GM18858 (cell line): ENCODE data around the gene ERBIN.
A peak's percentile ranks its signal among the peaks of the same experiment; 100 is the strongest.
"Not testable (repeated sequence)": the region's sequence is repeated elsewhere in the genome, so short reads cannot be mapped to it uniquely, and the experiment has no call there.

Experiments used
- ATAC-seq: cut with Tn5 transposase; IDR thresholded peaks from one replicate; pipeline ENCODE4 v1.9.1; 2021; ENCODE audit not compliant: unreplicated experiment

ERBIN gene, protein sequence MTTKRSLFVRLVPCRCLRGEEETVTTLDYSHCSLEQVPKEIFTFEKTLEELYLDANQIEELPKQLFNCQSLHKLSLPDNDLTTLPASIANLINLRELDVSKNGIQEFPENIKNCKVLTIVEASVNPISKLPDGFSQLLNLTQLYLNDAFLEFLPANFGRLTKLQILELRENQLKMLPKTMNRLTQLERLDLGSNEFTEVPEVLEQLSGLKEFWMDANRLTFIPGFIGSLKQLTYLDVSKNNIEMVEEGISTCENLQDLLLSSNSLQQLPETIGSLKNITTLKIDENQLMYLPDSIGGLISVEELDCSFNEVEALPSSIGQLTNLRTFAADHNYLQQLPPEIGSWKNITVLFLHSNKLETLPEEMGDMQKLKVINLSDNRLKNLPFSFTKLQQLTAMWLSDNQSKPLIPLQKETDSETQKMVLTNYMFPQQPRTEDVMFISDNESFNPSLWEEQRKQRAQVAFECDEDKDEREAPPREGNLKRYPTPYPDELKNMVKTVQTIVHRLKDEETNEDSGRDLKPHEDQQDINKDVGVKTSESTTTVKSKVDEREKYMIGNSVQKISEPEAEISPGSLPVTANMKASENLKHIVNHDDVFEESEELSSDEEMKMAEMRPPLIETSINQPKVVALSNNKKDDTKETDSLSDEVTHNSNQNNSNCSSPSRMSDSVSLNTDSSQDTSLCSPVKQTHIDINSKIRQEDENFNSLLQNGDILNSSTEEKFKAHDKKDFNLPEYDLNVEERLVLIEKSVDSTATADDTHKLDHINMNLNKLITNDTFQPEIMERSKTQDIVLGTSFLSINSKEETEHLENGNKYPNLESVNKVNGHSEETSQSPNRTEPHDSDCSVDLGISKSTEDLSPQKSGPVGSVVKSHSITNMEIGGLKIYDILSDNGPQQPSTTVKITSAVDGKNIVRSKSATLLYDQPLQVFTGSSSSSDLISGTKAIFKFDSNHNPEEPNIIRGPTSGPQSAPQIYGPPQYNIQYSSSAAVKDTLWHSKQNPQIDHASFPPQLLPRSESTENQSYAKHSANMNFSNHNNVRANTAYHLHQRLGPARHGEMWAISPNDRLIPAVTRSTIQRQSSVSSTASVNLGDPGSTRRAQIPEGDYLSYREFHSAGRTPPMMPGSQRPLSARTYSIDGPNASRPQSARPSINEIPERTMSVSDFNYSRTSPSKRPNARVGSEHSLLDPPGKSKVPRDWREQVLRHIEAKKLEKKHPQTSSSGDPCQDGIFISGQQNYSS (N-terminal part only)

DNA sequence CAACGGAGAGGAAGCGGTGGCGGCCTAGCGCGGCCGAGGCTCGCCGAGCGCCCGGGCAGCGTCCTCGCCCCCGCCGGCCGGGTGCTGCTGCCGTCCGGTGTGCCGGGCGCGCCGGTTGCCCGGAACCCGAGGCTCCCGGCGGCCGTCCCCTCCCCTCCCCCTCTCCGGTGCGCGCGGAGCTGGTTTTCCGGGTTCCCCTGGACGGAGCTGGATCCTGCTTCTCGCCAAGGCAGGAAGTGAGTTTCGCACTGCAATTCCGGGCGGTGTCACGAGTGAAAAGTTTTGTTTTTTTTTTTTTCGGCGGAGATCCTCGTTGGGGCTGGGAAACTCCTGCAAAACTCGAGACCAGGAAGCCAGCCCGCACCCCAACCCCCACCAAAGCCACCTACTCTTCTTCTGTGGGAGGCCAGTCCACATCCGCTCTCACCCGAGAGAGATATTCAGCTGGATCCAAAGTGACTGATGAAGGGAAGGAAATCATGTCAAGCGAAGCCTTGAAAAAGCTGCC lies at the start of gene ERBIN:
TSS of gene ERBIN (plus strand) at position 300 of the 508 bp plus-strand sequence. CDS start 66,144 bp downstream, outside the sequence.
- peak; percentile 10 for ATAC-seq

DNA sequence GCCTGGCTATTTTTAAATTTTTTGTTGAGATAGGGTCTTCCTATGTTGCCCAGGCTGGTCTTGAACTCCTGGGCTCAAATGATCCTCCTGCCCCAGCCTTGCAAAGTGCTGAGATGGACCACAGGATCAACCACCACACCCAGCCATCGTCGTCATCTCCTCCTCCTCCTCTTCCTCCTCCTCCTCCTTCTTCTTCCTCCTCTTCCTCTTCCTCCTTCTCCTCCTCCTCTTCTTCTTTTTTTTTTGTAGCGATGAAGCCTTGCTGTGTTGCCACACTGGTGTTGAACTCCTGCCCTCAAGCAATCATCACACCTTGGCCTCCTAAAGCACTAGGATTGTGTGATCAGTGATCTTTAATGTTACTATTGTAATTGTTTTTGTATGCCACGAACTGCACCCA lies 49.4 kb upstream of the ERBIN start:
- ATAC-seq = no peak

DNA sequence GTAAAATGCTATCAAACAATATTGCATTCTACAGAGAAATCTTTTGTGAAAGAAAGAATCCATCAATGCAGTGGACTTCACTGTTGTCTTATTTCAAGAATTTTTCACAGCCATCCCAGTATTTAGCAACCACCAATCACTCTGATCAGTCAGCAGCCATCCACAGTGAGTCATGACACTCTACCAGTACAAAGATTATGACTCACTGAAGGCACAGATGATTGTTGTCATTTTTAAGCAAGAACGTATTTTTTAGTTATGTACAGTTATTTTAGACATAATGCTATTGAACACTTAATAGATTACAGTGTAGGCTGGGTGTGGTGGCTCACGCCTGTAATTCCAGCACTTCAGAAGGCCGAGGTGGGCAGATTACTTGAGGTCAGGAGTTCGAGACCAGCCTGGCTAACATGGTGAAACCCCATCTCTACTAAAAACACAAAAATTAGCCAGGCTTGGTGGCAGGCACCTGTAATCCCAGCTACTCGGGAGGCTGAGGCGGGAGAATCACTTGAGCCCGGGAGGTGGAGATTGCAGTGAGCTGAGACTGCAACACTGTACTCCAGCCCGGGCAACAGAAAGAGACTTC lies 46.6 kb upstream of the ERBIN start:
- not testable (repeated sequence) for ATAC-seq

DNA sequence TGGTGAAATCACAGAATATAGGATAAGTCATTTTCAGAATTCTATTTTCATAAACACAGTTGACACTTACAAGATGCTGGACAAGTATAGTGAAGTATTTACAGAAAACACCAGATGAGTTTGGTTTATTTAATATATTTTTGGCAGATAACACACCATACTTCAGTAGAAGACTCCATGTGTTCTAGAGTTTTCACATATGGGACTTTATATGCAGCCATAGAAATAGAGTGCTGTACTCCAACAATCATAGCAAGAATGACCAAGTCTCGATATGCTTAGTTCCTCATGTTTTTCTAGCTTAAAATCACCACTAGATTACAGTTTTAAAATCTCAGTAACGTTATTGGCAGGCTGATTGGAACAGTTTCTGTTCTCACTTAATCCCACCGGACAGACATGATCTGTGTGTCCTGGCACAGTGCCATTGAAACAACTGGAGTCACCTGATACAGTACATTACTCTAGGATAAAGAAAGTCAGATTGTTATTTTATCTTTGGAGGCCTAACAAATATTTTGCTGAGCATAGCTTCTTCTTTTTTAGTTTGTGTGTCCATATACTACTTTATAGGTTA lies 45.8 kb upstream of the ERBIN start:
- ATAC-seq = no peak

DNA sequence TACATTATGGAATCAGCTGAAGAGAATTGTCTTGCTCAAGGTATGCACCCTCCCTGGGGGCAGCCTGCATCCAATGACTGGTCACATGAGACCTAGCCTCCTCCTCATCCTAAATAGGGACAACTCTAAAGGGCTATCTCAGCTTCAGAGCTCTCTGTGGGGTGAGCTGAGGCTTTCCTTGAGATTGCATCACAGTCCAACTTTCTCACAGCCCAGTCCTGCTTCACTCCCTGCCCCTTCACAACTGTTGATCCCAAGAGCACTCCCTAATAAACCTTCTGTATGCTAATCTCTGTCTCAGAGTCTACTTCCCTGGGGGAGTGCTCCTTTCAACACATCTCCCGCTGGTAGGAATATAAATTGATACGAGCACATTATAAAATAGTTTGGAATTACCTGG lies 44.1 kb upstream of the ERBIN start:
- ATAC-seq = no peak

DNA sequence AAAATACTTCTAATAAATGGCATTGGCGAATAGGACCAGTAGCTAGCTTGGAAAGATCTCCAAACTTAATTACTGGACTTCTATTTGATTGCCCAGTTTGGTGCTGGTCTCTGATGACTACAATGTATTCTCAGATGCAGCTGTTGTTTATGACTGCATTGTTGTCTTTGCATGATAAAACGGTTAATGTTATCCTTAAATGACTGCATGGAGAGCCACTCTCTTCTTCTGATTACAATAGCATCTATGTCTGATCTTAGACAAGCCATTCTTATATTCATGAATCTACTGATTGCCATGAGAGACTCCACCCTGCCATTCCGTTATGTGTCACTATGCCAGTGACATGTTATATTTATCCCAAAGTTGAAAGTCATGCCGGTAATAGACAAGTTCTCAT lies 42.9 kb upstream of the ERBIN start:
- no peak for ATAC-seq

DNA sequence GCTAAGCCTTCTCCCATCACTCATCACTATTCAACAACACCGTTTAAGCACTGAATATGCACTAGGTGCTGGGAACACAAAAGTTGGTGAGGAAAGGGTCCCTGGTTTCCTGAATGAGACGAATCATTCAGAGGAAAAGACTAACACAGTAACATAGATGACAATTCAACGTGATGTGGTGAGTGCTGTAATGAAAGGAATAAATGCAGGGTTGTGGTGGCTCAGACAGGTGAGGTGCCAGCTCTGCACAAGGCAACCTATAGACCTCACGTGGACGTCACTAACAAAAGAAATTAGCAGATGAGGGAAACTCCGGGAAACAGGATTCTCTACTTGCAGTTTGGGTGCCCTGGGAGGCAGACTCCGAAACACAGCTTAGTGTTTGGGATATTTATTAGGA lies 40.0 kb upstream of the ERBIN start:
- ATAC-seq = no peak

DNA sequence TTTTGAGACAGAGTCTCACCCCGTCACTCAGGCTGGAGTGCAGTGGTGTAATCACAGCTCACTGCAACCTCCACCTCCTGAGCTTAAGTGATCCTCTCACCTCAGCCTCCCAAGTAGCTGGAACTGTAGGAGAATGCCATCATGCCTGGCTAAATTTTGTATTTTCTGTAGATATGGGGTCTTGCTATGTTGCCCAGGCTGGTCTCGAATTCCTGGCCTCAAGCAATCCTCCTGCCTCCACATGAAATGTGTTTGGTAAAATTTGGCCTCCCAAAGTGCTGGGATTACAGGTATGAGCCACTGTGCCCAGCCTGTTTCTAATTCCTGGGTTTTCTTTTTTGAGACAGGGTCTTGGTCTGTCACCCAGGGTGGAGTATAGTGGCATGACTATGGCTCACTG lies 34.4 kb upstream of the ERBIN start:
- ATAC-seq = not testable (repeated sequence)

DNA sequence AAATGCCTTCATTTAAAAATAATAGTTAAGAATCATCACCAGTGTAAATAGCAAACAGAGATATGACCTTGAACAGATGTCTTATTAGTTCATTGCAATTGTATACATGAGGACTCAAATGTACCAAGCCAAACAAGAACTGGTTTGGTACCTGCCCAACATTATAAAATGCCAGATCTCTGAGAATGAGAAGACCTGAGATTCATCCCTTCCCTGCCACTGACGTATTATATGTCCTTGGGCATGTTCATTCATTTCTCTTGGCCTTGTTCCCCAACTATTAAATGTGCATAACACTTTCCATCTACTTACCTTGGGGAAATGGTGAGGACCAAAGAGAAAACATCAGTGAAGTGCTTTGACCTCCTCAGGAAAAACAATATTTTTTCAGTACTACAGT lies 33.6 kb upstream of the ERBIN start:
- no peak for ATAC-seq

DNA sequence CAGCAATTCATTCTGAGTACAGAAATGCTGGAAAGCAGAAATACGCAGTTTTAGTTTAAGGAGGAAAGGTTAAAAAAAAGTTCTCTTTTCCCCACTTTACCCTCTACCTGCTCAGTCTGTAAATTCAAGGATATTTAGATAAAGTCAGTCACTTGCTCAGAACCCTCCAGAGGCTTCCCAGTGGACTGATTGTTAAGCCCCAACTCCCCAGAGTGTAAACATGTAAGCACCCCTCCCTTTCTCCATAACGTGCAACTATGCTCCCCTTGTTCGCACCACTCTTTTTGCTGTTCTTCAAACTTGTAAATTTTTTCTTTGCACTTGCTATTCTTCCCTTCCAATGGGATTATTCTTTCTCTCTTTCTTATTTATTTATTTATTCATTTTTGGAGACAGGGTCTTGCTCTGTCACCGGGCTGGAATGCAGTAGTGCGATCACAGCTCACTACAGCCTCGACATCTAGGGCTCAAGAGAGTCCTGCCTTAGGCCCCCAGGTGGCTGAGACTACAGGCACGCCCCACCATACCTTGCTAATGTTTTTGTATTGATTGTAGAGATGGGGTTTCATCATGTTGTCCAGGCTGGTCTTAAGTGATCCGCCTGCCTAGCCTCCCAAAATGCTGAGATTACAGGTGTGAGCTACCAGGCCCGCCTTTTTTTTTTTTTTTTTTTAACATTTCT lies 32.5 kb upstream of the ERBIN start:
- no peak for ATAC-seq

DNA sequence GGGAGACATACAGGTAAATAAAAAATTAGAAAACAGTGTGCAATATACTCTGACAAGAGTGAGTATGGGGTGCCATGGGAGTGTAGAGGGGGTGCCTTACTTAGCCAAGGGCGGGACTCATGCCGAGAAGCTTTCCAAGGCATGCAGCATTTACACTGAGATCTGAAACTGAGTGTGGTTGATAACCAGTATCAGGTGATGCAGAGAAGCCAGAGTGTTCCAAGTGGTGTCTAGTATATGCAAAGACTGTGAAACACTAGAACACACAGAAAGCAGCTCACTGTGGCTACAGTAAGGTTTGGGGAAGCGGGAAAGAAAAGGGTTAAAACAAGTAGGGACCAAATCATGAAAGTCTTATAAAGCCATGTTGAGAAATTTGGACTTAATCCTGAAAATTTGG lies 30.5 kb upstream of the ERBIN start:
- ATAC-seq = no peak

DNA sequence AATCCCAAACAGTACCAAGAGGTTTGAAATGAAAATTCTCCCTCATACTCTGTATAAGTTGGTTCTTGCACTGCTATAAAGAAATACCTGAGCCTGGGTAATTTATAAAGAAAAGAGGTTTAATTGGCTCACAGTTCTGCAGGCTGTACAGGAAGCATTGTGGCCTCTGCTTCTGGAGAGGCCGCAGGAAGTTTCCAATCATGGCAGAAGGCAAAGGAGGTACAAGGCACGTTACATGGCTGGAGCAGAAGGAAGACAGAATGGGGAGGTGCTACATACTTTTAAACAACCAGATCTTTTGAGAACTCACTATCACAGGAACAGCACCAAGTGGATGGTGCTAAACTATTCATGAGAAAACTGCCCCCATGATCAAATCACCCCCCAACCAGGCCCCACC lies 25.6 kb upstream of the ERBIN start:
- ATAC-seq = no peak

DNA sequence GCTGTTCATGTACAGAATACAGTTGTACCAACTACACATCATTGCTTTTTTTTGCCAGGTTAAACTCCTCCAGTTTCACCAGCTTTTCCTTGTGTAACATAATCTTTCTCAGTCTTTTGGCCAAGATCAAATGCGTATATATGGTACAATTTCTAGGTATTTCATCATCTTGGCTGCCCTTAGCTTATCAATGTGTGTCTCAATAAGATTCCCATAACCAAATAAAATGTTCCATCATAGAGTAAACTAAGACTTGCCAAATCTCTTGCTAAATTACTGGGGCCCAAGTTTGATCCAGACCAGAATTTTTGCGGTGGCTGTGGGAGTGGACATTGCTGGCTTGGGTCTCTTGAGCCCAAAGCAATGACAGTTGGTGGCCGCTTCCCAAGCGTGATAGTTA lies 24.3 kb upstream of the ERBIN start:
- ATAC-seq = no peak

DNA sequence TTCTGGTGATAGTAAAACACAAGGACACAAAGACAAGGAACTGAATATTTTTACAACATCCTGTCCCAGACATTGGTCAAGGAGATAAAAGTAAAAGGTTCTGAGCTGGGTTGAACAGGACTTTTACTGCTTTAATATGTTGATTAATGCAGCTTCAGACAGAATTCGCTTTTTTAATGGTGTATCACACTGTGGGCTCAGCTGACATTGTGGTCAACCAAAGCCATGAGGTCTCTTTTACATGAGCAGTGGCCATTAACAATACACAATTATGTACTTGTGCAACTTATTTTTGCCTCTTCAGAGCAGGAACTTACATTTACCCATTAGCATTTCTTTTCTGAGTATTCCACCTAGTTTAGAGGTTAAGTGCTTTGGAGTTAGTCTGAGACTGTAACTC lies 22.8 kb upstream of the ERBIN start:
- ATAC-seq = no peak

DNA sequence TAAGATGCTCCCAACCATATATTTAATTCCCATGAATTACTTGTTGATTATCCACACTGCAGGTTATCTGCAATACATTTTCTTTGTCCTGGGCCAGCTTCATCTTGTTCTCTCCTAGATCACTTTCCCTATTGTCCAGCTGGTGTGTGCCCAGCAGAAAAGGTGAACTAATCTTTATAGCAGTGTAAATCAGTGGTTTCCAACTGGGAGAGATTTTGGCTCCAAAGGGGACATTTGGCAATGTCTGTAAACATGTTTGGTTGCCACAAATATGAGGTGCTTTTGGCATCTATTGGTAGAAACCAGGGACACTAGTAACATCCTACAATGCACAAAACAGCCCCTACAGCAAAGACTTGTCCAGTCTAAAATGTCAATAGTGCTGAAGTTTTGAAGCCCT lies 20.1 kb upstream of the ERBIN start:
- ATAC-seq = no peak

DNA sequence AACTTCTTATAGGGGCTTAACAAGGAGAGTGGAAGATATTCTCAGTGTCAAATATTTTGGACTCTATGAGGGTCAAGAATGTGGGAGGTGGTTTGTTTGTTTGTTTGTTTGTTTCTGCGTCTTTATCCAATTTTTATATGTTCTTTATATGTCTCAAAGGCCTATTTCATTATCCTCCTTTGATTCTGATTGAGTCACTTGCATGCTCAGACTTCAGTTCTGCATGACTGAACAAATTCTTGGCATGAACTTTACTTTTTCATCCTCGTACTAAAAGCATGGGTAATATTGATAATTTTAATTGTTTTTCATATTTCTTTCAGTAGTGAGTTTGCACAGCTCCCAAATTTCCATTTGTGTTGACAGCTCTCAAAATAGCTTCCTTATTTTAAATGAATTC lies 19.2 kb upstream of the ERBIN start:
- no peak for ATAC-seq

DNA sequence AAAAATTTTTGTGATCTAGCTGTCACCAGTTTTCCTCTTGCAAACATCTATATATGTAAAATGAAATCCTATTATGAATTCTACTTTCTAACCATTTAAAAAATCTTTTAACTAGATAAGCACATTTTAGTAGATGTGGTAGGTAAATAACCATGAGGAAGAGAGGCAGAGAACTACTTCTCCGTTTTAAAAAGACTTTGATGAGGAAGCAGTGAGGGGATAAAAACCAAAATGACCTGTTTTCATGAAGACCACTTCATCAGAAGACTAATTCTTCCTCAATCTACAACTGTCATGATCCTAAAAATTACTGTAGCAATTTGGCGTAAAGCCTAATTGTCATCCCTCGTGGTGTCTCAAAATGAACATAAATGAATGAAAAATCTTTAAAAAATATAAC lies 15.7 kb upstream of the ERBIN start:
- ATAC-seq = no peak

DNA sequence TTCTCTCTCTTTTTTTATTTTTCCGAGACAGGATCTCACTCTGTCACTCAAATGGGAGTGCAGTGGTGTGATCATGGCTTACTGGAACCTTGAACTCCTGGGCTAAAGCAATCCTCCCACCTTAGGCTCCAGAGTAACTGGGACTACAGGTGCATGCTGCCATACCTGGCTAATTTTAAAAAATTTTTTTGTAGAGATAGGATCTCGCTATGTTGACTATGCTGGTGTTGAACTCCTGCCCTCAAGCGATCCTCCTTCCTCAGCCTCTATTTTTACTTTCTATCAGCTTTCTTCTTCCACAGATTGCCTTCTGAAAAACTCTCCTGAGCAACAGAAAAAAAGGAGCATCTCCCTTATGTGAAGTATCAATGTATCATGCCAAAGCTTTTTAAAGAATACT lies 14.1 kb upstream of the ERBIN start:
- no peak for ATAC-seq

DNA sequence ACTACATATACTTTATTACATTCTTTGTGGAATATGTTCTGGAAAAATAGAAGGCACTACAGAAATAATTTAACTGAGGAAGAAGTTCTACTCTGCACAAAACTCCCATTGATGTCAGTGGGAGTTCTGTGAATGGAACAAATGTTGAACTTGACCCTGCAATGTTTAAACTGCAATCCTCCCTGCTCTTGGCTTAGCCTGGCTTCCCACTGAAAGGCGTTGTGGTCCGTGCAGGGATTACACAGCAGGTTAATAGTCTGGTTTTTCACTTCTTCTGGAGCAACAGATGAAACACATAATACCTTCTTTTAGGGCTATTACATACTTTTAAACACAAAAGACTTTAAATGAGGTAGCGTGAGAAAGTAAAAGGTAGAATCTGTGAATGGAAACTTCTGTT lies 12.9 kb upstream of the ERBIN start:
- no peak for ATAC-seq

DNA sequence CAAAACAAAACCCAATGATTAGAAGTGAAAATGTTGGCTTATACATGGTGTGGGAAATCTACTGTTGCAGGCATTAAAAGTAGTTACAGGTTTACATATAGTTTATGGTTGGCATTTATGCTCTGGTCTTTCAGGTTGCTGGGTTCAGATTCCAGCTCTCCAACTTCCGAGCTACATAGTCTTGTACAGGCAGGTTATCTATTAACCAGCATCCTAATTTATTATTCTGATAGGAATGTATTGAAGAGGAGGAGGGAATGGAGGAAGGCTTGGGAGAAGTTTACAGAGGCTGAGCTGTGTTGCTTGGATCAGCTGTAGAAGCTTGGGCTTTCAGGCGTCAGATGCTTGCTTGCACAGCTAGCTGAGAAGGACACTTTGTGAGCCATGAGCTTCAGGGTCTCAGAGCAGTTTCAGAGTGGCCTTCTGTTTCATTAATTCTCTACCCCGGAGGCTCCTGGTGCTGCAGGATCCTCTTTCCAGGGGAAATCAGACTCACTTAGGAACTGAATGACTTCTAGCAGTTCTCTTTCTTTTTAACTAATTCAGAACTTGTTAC lies 11.7 kb upstream of the ERBIN start:
- ATAC-seq = no peak
